H1 (cell line): ENCODE measurements around the gene GNAQ. TPM values are rescaled to one million over a fixed set of nuclear protein-coding genes. Genes with fewer than 3 reads are reported as not detected.

ENCODE experiments used
- CTCF ChIA-PET: fragments of 300-600 bp; sonication (Branson Sonifier 250); formaldehyde crosslinking; loops from one replicate; lab custom pipeline; 2021; ENCODE audit not compliant: partially characterized antibody; lab: Charles Lee
- POLR2A ChIA-PET: fragments of 300-600 bp; sonication (Branson Sonifier 250); formaldehyde crosslinking; loops from one replicate; lab custom pipeline; 2021; ENCODE audit warnings: inconsistent platforms; ENCODE audit not compliant: partially characterized antibody; lab: Charles Lee
- DNase-seq, 2 experiments: peaks; one replicate each; pipeline versions ENCODE4 v3.0.0 to v3.0.0-alpha.2; 2010 to 2022; ENCODE audit warnings: low spot score in 2 of 2, low read depth in 1 of 2, mixed read lengths in 1 of 2
- FAIRE-seq: peaks from 2 replicates; lab custom pipeline; 2011; peaks lifted over from hg19 to GRCh38; lab: Jason Lieb, UNC
- H2AFZ ChIP-seq: 2 replicates; pipeline ENCODE4 v1.8.1; 2012; ENCODE audit warnings: low read length, inconsistent platforms
- H2AK5ac ChIP-seq: 2 replicates; pipeline ENCODE4 v1.6.1; 2013; ENCODE audit warnings: low read depth, low read length
- H2BK120ac ChIP-seq: replicated peaks from 2 replicates; pipeline ENCODE3; 2013; ENCODE audit warnings: low read depth, low read length, inconsistent platforms
- H2BK12ac ChIP-seq: 2 replicates; pipeline ENCODE4 v1.6.1; 2013; ENCODE audit warnings: low read depth, low read length
- H2BK15ac ChIP-seq: 2 replicates; pipeline ENCODE4 v1.6.1; 2013; ENCODE audit warnings: low read length
- H2BK20ac ChIP-seq: 2 replicates; pipeline ENCODE4 v1.6.1; 2013; ENCODE audit warnings: low read length
- H2BK5ac ChIP-seq: 2 replicates; pipeline ENCODE4 v1.6.1; 2013; ENCODE audit warnings: low read depth, low read length
- H3K14ac ChIP-seq: 2 replicates; pipeline ENCODE4 v1.6.1; 2013; ENCODE audit warnings: inconsistent platforms; ENCODE audit not compliant: insufficient read length
- H3K18ac ChIP-seq: 2 replicates; pipeline ENCODE4 v1.6.1; 2013; ENCODE audit warnings: low read length; ENCODE audit errors: extremely low read depth
- H3K23ac ChIP-seq: 2 replicates; pipeline ENCODE4 v1.6.1; 2013; ENCODE audit warnings: inconsistent platforms; ENCODE audit not compliant: insufficient read length
- H3K23me2 ChIP-seq: 2 replicates; pipeline ENCODE4 v1.6.1; 2013; ENCODE audit warnings: low read depth, low read length
- H3K27ac ChIP-seq: 2 replicates; pipeline ENCODE4 v1.6.1; 2011; ENCODE audit warnings: low read depth, low read length, inconsistent platforms
- H3K27me3 ChIP-seq, 4 experiments: replicated peaks in 1 of 4; 1 replicate in 1 of 4; 2 replicates in 3 of 4; pipeline versions ENCODE4 v1.6.1 to v1.8.1; 2011 to 2013; ENCODE audit warnings: low read length in 3 of 4, mild to moderate bottlenecking in 3 of 4, inconsistent platforms in 2 of 4, mixed read lengths in 2 of 4, moderate library complexity in 1 of 4; ENCODE audit not compliant: control insufficient read depth in 3 of 4, insufficient read depth in 3 of 4; ENCODE audit errors: extremely low read depth in 1 of 4
- H3K36me3 ChIP-seq, 4 experiments: 2 replicates each; pipeline versions ENCODE4 v1.6.1 to v1.8.1; 2011 to 2013; ENCODE audit warnings: mild to moderate bottlenecking in 4 of 4, low read length in 3 of 4, moderate library complexity in 2 of 4, control low read depth in 1 of 4, inconsistent platforms in 1 of 4; ENCODE audit not compliant: insufficient read depth in 4 of 4, control insufficient read depth in 2 of 4
- H3K4ac ChIP-seq: replicated peaks from 2 replicates; pipeline ENCODE3; 2013; ENCODE audit warnings: low read length, low read depth, mixed read lengths, inconsistent platforms; ENCODE audit not compliant: insufficient read length
- H3K4me1 ChIP-seq, 4 experiments: replicated peaks in 1 of 4; 1 replicate in 1 of 4; 2 replicates in 3 of 4; pipeline versions ENCODE4 v1.6.1 to v1.8.1; 2011 to 2013; ENCODE audit warnings: low read length in 3 of 4, inconsistent platforms in 2 of 4, mixed read lengths in 1 of 4; ENCODE audit not compliant: insufficient read depth in 4 of 4, control insufficient read depth in 3 of 4
- H3K4me2 ChIP-seq, 2 experiments: 2 replicates each; pipeline versions ENCODE4 v1.6.1 to v1.8.1; 2011 to 2013; ENCODE audit warnings: low read depth in 2 of 2, low read length in 2 of 2, control low read depth in 1 of 2, inconsistent platforms in 1 of 2, mild to moderate bottlenecking in 1 of 2; ENCODE audit not compliant: insufficient read depth in 1 of 2
- H3K4me3 ChIP-seq, 4 experiments: fragments of 200-600, 300-600 bp in 1 of 4; sonication (generic), shearing (Covaris generic), sonication (Bioruptor Twin) in 1 of 4; 2 replicates each; pipeline versions ENCODE4 v1.5.1 to v1.8.1; 2011 to 2016; ENCODE audit warnings: low read length in 4 of 4, low read depth in 3 of 4, control low read depth in 2 of 4, inconsistent platforms in 2 of 4, mild to moderate bottlenecking in 2 of 4, mixed read lengths in 1 of 4, moderate library complexity in 1 of 4; ENCODE audit not compliant: insufficient read depth in 2 of 4; ENCODE audit errors: extremely low read depth in 1 of 4
- H3K56ac ChIP-seq: replicated peaks from 2 replicates; pipeline ENCODE3; 2013; ENCODE audit warnings: low read depth, mild to moderate bottlenecking, mixed read lengths, low read length, inconsistent platforms; ENCODE audit not compliant: insufficient read length
- H3K79me1 ChIP-seq: 2 replicates; pipeline ENCODE4 v1.6.1; 2013; ENCODE audit warnings: low read depth, low read length, control low read depth
- H3K79me2 ChIP-seq, 2 experiments: 2 replicates each; pipeline versions ENCODE4 v1.6.1 to v1.8.1; 2012 to 2013; ENCODE audit warnings: low read length in 2 of 2, mild to moderate bottlenecking in 2 of 2, inconsistent platforms in 1 of 2; ENCODE audit not compliant: insufficient read depth in 2 of 2, control insufficient read depth in 1 of 2
- H3K9ac ChIP-seq, 4 experiments: replicated peaks in 1 of 4; 1 replicate in 1 of 4; 2 replicates in 3 of 4; pipeline versions ENCODE4 v1.6.1 to v1.8.1; 2011 to 2013; ENCODE audit warnings: low read depth in 3 of 4, low read length in 3 of 4, control low read depth in 2 of 4, mild to moderate bottlenecking in 2 of 4, moderate library complexity in 2 of 4, inconsistent platforms in 1 of 4; ENCODE audit errors: extremely low read depth in 1 of 4
- H3K9me3 ChIP-seq, 2 experiments: 2 replicates each; pipeline versions ENCODE4 v1.6.1 to v1.8.1; 2012 to 2013; ENCODE audit warnings: mild to moderate bottlenecking in 2 of 2, moderate library complexity in 2 of 2, control low read depth in 1 of 2, inconsistent platforms in 1 of 2, low read depth in 1 of 2, low read length in 1 of 2, mixed read lengths in 1 of 2; ENCODE audit not compliant: insufficient read depth in 2 of 2
- H4K20me1 ChIP-seq, 2 experiments: replicated peaks in 1 of 2; 2 replicates each; pipeline versions ENCODE3 to v1.8.1; 2011 to 2013; ENCODE audit warnings: inconsistent platforms in 2 of 2, low read length in 2 of 2, mild to moderate bottlenecking in 1 of 2; ENCODE audit not compliant: insufficient read depth in 2 of 2, control insufficient read depth in 1 of 2
- H4K5ac ChIP-seq: 2 replicates; pipeline ENCODE4 v1.6.1; 2013; ENCODE audit warnings: low read length, low read depth, mixed read lengths, inconsistent platforms; ENCODE audit not compliant: insufficient read length
- H4K8ac ChIP-seq: 2 replicates; pipeline ENCODE4 v1.8.0; 2013; ENCODE audit warnings: mild to moderate bottlenecking, moderate library complexity, low read length, inconsistent platforms; ENCODE audit not compliant: insufficient read depth; ENCODE audit errors: extremely low read depth
- H4K91ac ChIP-seq: replicated peaks from 2 replicates; pipeline ENCODE3; 2013; ENCODE audit warnings: low read length, mixed read lengths, inconsistent platforms; ENCODE audit not compliant: insufficient read length
- ATF2 ChIP-seq: IDR thresholded peaks from 2 replicates; pipeline ENCODE4 v1.6.1; 2012; ENCODE audit warnings: low read length, inconsistent platforms
- ATF3 ChIP-seq: IDR thresholded peaks from 2 replicates; pipeline ENCODE4 v1.6.1; 2011; ENCODE audit warnings: low read depth, mild to moderate bottlenecking, low read length; ENCODE audit not compliant: insufficient read depth
- CEBPB ChIP-seq: IDR thresholded peaks from 2 replicates; pipeline ENCODE4 v1.6.1; 2012; ENCODE audit warnings: low read depth, low read length
- CTBP2 ChIP-seq: IDR thresholded peaks from 2 replicates; pipeline ENCODE4 v1.7.0; 2011; ENCODE audit warnings: borderline replicate concordance, mild to moderate bottlenecking, moderate library complexity, mixed read lengths, low read length; ENCODE audit not compliant: insufficient read depth, insufficient read length
- EGR1 ChIP-seq: IDR thresholded peaks from 2 replicates; pipeline ENCODE4 v1.6.1; 2011; ENCODE audit warnings: low read depth, low read length, borderline replicate concordance
- KDM4A ChIP-seq: IDR thresholded peaks from one replicate; pipeline ENCODE4 v1.7.1; 2012; ENCODE audit warnings: low read depth, mild to moderate bottlenecking, moderate library complexity, low read length, inconsistent platforms; ENCODE audit not compliant: severe bottlenecking
- MAX ChIP-seq: IDR thresholded peaks from 2 replicates; pipeline ENCODE4 v1.6.1; 2012; ENCODE audit warnings: inconsistent platforms
- NANOG ChIP-seq: IDR thresholded peaks from 2 replicates; pipeline ENCODE4 v1.6.1; 2011; ENCODE audit warnings: low read length, low read depth, mild to moderate bottlenecking, inconsistent platforms; ENCODE audit not compliant: insufficient read depth, poor library complexity, severe bottlenecking
- SP4 ChIP-seq: IDR thresholded peaks from 2 replicates; pipeline ENCODE4 v1.6.1; 2012; ENCODE audit warnings: low read length, inconsistent platforms
- SUZ12 ChIP-seq: fragments of 200-600 bp; sonication (generic); IDR thresholded peaks from 2 replicates; pipeline ENCODE4 v1.6.1; 2012; ENCODE audit warnings: mild to moderate bottlenecking, inconsistent platforms, low read length, moderate library complexity, mixed read lengths
- ZNF274 ChIP-seq: IDR thresholded peaks from 2 replicates; pipeline ENCODE4 v1.7.0; 2012; ENCODE audit warnings: low read length, borderline replicate concordance; ENCODE audit errors: extremely low read depth
- WGBS, 2 experiments: shearing (Covaris generic) in 1 of 2; methylation state at CpG; one replicate each; pipeline versions ENCODE4 v1.1.6 to v1.1.7; 2013 to 2015; ENCODE audit warnings: low lambda C conversion rate in 2 of 2, mixed read lengths in 2 of 2, inconsistent platforms in 1 of 2, low coverage in 1 of 2, missing lambda C conversion rate in 1 of 2; ENCODE audit not compliant: insufficient replicate concordance in 2 of 2, insufficient coverage in 1 of 2, insufficient read length in 1 of 2; ENCODE audit errors: extremely low coverage in 1 of 2, missing lambda C conversion rate in 1 of 2; 5-methylcytosine and 5-hydroxymethylcytosine counted together
- polyA plus RNA-seq, 7 experiments: library from polyadenylated mRNA; depleted of rRNA in 3 of 7; stranded (reverse) in 5 of 7; unstranded in 2 of 7; fragments of >200 nt in 5 of 7; fragments of 200-250 nt in 2 of 7; gene quantifications; 1 replicate in 5 of 7; 2 replicates in 1 of 7; 4 replicates in 1 of 7; pipeline versions ENCODE4 v1.2.1 to v1.2.3, GENCODE V29; 2011 to 2013; ENCODE audit warnings: missing spikeins in 2 of 7, mixed read lengths in 2 of 7
- total RNA-seq: library from RNA; stranded (reverse); fragmentation: NEBNext Ultra II Directional; extraction: Animal tissue kit (Norgen Biotek cat#: 25700); gene quantifications from 2 replicates; pipeline ENCODE4 v1.2.1, GENCODE V29; 2021

The GNAQ gene
- total and polyA plus RNA-seq, 2 of the 8 experiments (the other 6 are each of a cell fraction or from before 2014, with no cell fraction given), result 22.8 to 63.8 TPM

GRCh38 chr9:77802064-77802463 is 229.5 kb downstream of the GNAQ start:
- Histone ChIP-seq H3K23me2 (no peaks in the 10 kb centered on the region; the same call in 1 of the 2 replicates), H2BK5ac (no peak overlapping the region), H4K5ac (no peak overlapping the region), H3K14ac (no peak overlapping the region), H4K8ac (no peak overlapping the region), H3K4me2 (no peak overlapping the region), H3K79me1 (no peaks in the 10 kb centered on the region), H3K56ac (no peak overlapping the region), H3K4me3 (no peak overlapping the region), H3K4me1 (no peaks in the 10 kb centered on the region; a peak in 2 of 7 replicates), H3K18ac (no peak overlapping the region), H2BK12ac (no peak overlapping the region), H2BK120ac (no peak overlapping the region), H3K79me2 (no peaks in the 10 kb centered on the region), H2AFZ (no peak overlapping the region), H2BK20ac (no peak overlapping the region), H2AK5ac (no peak overlapping the region), H3K9me3 (no peaks in the 10 kb centered on the region), H2BK15ac (no peak overlapping the region), H3K23ac (no peak overlapping the region), H3K9ac (no peak overlapping the region), H4K91ac (no peak overlapping the region), H3K36me3 (peaks cover 0 to 3% (median 0%) of the 10 kb centered on the region in 4 experiments; a peak in 1 of 8 replicates), H3K4ac (no peak overlapping the region), H3K27ac (no peak overlapping the region), H3K27me3 (no peaks in the 10 kb centered on the region), H4K20me1 (peaks cover 0 to 2% of the 10 kb centered on the region in 2 experiments)
- DNase-seq (no peak), FAIRE-seq (no peak)
- WGBS, 2 experiments, result 92% methylated on average over 3 of the region's 3 CpGs; no CpG with 5 or more reads in 1 of the 2 experiments
- ChIA-PET CTCF (interaction anchor here (0.8 to 2.1 kb wide), 2 partner anchors 12 to 28 kb away, joined by 4 to 5 read pairs; no protein-coding TSS in a partner anchor), POLR2A (interaction anchor here (0.6 to 1.1 kb wide), 3 partner anchors 9 to 159 kb away, joined by 3 read pairs; no protein-coding TSS in a partner anchor)
- TF ChIP-seq ATF3 (no peak), KDM4A (no peak), ZNF274 (no peak), MAX (no peak), SUZ12 (no peak), ATF2 (no peak), NANOG (no peak), EGR1 (no peak), CEBPB (no peak), CTBP2 (no peak), SP4 (no peak)
